Hepatocyte (in vitro differentiated cells): ENCODE data around the gene AHSP. TPM values are rescaled to one million over a fixed set of nuclear protein-coding genes. Genes with fewer than 3 reads are reported as not detected.
A peak's percentile ranks its signal among the peaks of the same experiment; 100 is the strongest.

ENCODE experiments used
- DNase-seq: peaks from one replicate; pipeline ENCODE4 v3.0.0-alpha.2; 2016; ENCODE audit warnings: low spot score
- H2AFZ ChIP-seq: fragments of 200-600 bp; sonication (generic); 2 replicates; pipeline ENCODE4 v1.6.0; 2016; ENCODE audit warnings: antibody characterized with exemption, mild to moderate bottlenecking
- H3K27ac ChIP-seq: fragments of 200-600 bp; sonication (generic); 2 replicates; pipeline ENCODE4 v1.5.1; 2016; ENCODE audit warnings: mild to moderate bottlenecking
- H3K27me3 ChIP-seq: fragments of 200-600 bp; sonication (generic); 2 replicates; pipeline ENCODE4 v1.6.1; 2016
- H3K36me3 ChIP-seq: fragments of 200-600 bp; sonication (generic); replicated peaks from 2 replicates; pipeline ENCODE4 v1.5.1; 2016; ENCODE audit warnings: low read depth; ENCODE audit not compliant: insufficient read depth
- H3K4me1 ChIP-seq: fragments of 200-600 bp; sonication (generic); 2 replicates; pipeline ENCODE4 v1.5.1; 2016; ENCODE audit warnings: mild to moderate bottlenecking, moderate library complexity; ENCODE audit not compliant: insufficient read depth
- H3K4me2 ChIP-seq: fragments of 200-600 bp; sonication (generic); 2 replicates; pipeline ENCODE4 v1.6.0; 2016
- H3K4me3 ChIP-seq: fragments of 200-600 bp; sonication (generic); 2 replicates; pipeline ENCODE4 v1.5.1; 2016; ENCODE audit warnings: mild to moderate bottlenecking
- H3K79me2 ChIP-seq: fragments of 200-600 bp; sonication (generic); 2 replicates; pipeline ENCODE4 v1.6.0; 2017; ENCODE audit warnings: mild to moderate bottlenecking
- H3K9me2 ChIP-seq: fragments of 200-600 bp; sonication (generic); replicated peaks from 2 replicates; pipeline ENCODE4 v1.6.0; 2017; ENCODE audit warnings: mild to moderate bottlenecking; ENCODE audit not compliant: insufficient read depth
- H3K9me3 ChIP-seq: fragments of 200-600 bp; sonication (generic); 2 replicates; pipeline ENCODE4 v1.5.1; 2016; ENCODE audit warnings: low read depth, mild to moderate bottlenecking
- H4K20me1 ChIP-seq: fragments of 200-600 bp; sonication (generic); 2 replicates; pipeline ENCODE4 v1.6.0; 2016; ENCODE audit warnings: mild to moderate bottlenecking; ENCODE audit not compliant: insufficient read depth, poor library complexity, severe bottlenecking
- EZH2 ChIP-seq: fragments of 200-600 bp; sonication (generic); IDR thresholded peaks from 2 replicates; pipeline ENCODE4 v1.6.1; 2016; ENCODE audit warnings: antibody characterized with exemption, mild to moderate bottlenecking, borderline replicate concordance
- EZH2phosphoT487 ChIP-seq: fragments of 200-600 bp; sonication (generic); IDR thresholded peaks from one replicate; pipeline ENCODE4 v1.6.1; 2018; ENCODE audit warnings: antibody characterized with exemption, mild to moderate bottlenecking, low read depth, moderate library complexity; ENCODE audit not compliant: unreplicated experiment, severe bottlenecking
- WGBS: methylation state at CpG from one replicate; pipeline ENCODE4 v1.1.6; 2016; ENCODE audit warnings: low lambda C conversion rate; ENCODE audit errors: missing lambda C conversion rate; 5-methylcytosine and 5-hydroxymethylcytosine counted together
- polyA plus RNA-seq: library from polyadenylated mRNA; unstranded; fragments of >200 nt; fragmentation: Nextera tagmentation; extraction: Ambion mirVana; gene quantifications from 2 replicates; pipeline ENCODE4 v1.2.1, GENCODE V29; 2016
- total RNA-seq: library from RNA; depleted of rRNA; stranded (reverse); fragments of >200 nt; gene quantifications from 2 replicates; pipeline ENCODE4 v1.2.3, GENCODE V29; 2014
- TF ChIP-seq, protein P1 (sequence below): fragments of 200-600 bp; sonication (generic); IDR thresholded peaks from 2 replicates; pipeline ENCODE4 v1.5.1; 2016; ENCODE audit warnings: antibody characterized with exemption, mild to moderate bottlenecking; ENCODE audit not compliant: poor library complexity

The AHSP gene
- total and polyA plus RNA-seq, 2 experiments from 2014 or later = not detected

DNA sequence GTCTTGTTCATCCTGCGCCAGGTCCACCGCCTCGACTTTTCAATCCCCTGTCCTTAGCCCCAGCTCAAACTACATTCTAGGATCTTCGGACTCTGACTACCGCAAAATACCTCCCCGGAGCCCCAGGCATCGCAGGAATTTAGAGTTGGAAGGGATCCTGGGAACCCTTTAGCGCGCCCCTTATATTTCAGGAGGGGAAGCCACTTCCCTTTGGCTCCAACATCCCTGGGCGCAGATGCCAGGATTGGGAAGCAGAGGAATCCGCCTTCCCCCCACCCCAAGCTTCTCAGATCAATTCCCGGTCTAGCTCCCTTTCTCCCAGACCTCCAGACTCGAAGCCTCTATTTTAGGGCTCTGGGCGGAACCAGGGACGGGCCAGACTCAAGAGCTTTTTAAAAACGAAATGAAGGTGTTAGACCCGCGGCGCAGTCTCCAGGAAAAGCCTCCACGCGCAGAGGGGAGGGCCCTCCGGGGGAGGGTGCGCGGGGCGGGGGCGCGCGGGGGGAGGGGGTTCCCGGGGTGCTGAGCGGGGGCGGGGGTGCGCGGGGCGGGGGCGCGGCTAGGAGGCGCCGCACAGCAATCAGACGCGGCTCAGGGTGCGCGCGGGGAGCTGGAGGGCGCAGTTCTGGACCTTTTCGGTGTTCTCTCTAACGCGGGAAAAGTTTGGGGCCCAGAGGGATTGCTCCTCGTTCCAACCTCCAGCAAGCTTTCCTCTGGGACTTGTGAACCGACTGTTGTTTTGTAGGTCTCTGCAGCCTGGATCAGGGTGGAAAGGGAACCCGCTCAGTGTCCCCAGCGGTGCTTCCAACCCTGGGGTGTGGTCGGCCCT lies 1.6 kb downstream of the AHSP start:
- Histone ChIP-seq H3K27me3 (peaks cover 41% of the 10 kb centered on the region), H3K27ac (peak overlapping the region; percentile 81), H3K79me2 (no peaks in the 10 kb centered on the region), H3K36me3 (no peaks in the 10 kb centered on the region), H3K4me1 (no peaks in the 10 kb centered on the region), H3K9me2 (no peaks in the 10 kb centered on the region), H3K9me3 (no peaks in the 10 kb centered on the region), H3K4me3 (peak overlapping the region; percentile 23), H4K20me1 (no peaks in the 10 kb centered on the region), H3K4me2 (peak overlapping the region; percentile 80), H2AFZ (peak overlapping the region; percentile 60)
- DNase-seq = peak; percentile 32
- TF ChIP-seq EZH2phosphoT487 = no peak
- TF ChIP-seq, protein P1, sequence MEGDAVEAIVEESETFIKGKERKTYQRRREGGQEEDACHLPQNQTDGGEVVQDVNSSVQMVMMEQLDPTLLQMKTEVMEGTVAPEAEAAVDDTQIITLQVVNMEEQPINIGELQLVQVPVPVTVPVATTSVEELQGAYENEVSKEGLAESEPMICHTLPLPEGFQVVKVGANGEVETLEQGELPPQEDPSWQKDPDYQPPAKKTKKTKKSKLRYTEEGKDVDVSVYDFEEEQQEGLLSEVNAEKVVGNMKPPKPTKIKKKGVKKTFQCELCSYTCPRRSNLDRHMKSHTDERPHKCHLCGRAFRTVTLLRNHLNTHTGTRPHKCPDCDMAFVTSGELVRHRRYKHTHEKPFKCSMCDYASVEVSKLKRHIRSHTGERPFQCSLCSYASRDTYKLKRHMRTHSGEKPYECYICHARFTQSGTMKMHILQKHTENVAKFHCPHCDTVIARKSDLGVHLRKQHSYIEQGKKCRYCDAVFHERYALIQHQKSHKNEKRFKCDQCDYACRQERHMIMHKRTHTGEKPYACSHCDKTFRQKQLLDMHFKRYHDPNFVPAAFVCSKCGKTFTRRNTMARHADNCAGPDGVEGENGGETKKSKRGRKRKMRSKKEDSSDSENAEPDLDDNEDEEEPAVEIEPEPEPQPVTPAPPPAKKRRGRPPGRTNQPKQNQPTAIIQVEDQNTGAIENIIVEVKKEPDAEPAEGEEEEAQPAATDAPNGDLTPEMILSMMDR = no peak
- no peak for TF ChIP-seq EZH2
- WGBS = 6% methylated on average over 27 of the region's 52 CpGs

DNA sequence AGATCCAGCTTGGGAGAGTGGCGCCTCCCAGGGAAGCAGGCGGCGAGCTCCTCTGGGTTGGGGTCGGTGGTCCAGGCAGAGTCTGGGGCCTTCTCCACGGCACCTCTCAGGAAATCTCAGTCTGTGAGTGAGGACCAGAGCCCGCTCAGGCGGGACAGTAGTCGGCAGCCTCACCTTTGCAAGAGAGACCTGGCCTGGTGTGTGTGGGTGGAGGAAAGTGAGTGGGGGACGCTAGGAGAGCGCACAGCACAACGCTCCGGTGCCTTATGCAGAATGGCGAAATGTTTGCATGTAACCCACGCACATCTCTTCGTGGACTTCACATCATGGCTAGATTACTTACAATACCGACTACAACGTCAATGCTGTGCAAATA lies 2.2 kb downstream of the AHSP start:
- H3K27ac ChIP-seq = peak overlapping the region; percentile 74
- peak overlapping the region; percentile 23 for H3K4me3 ChIP-seq
- WGBS = 25% methylated on average over 17 of the region's 17 CpGs
- H3K4me1 ChIP-seq = no peaks in the 10 kb centered on the region
- peaks cover 41% of the 10 kb centered on the region for H3K27me3 ChIP-seq
- H2AFZ ChIP-seq = peak overlapping the region; percentile 60
- no peak for DNase-seq
- no peaks in the 10 kb centered on the region for H3K36me3 ChIP-seq
- H3K79me2 ChIP-seq = no peaks in the 10 kb centered on the region
- H3K4me2 ChIP-seq = peak overlapping the region; percentile 80
- H3K9me3 ChIP-seq = no peaks in the 10 kb centered on the region
- no peaks in the 10 kb centered on the region for H4K20me1 ChIP-seq
- TF ChIP-seq, protein P1 = no peak
- TF ChIP-seq EZH2phosphoT487 (no peak), EZH2 (no peak)
- H3K9me2 ChIP-seq = no peaks in the 10 kb centered on the region

DNA sequence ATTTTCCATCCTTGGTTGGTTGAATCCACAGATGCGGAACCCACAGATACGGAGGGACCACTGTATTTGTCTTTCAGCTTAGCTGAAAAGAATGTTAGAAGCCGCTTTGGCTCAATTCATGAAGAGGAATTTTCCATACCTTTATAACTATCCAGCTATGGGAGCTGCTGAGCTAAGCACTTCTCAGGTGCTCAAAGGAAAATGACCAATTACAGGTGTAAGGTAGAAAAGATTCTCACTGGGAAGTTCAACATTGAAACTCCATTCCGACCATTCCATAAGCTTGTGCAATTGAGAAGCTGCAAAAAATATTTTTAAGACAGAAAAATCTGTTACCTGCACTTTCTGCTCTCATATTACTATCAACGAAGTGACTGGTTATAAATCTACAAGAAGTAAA lies 2.7 kb downstream of the AHSP start:
- Histone ChIP-seq H2AFZ (no peak overlapping the region), H3K4me2 (peak overlapping the region; percentile 80)

More for the DNA sequence above, 2.7 kb downstream of the AHSP start:
- Histone ChIP-seq H3K27me3 (peaks cover 41% of the 10 kb centered on the region), H3K36me3 (no peaks in the 10 kb centered on the region), H3K27ac (no peak overlapping the region), H3K4me1 (no peaks in the 10 kb centered on the region), H3K4me3 (no peak overlapping the region), H4K20me1 (no peaks in the 10 kb centered on the region), H3K79me2 (no peaks in the 10 kb centered on the region), H3K9me3 (no peaks in the 10 kb centered on the region), H3K9me2 (no peaks in the 10 kb centered on the region)
- no peak for DNase-seq
- TF ChIP-seq EZH2 (no peak), EZH2phosphoT487 (no peak)
- TF ChIP-seq, protein P1 = no peak
- WGBS = 79% methylated on average over 5 of the region's 5 CpGs
